SK-N-MC (cell line): Measurements from ENCODE around the gene SCO2.

Experiments
- EZH2 ChIP-seq: fragments of 200-600 bp; sonication (generic); IDR thresholded peaks from one replicate; pipeline ENCODE4 v1.6.1; 2017; ENCODE audit warnings: antibody characterized with exemption
- FOXP2 ChIP-seq: optimal IDR thresholded peaks from 2 replicates; pipeline ENCODE3; 2011; ENCODE audit warnings: mild to moderate bottlenecking, moderate library complexity; ENCODE audit not compliant: insufficient read depth; ENCODE audit errors: extremely low read length, control extremely low read depth
- POLR2AphosphoS5 ChIP-seq: IDR thresholded peaks from 2 replicates; pipeline ENCODE4 v1.6.1; 2012; ENCODE audit warnings: mild to moderate bottlenecking, low read depth, low read length, borderline replicate concordance

GRCh38 chr22:50560034-50560433 lies 34.6 kb upstream of the SCO2 start:
- no peak for TF ChIP-seq EZH2
- TF ChIP-seq POLR2AphosphoS5, result no peak
- no peak for TF ChIP-seq FOXP2
